Thyroid gland (tissue), 4 donors: ENCODE data around the gene KIF11.

ENCODE experiments used
- CTCF ChIP-seq, 6 experiments: fragments of 200-600 bp in 3 of 6; fragments of 450-650 bp in 3 of 6; sonication (generic) in 3 of 6; IDR thresholded peaks; one replicate each; pipeline ENCODE4 v1.5.1; 2016 to 2019; ENCODE audit warnings: antibody characterized with exemption in 6 of 6, mild to moderate bottlenecking in 2 of 6, inconsistent platforms in 1 of 6, moderate library complexity in 1 of 6
- POLR2A ChIP-seq, 2 donors: fragments of 450-650 bp; IDR thresholded peaks; one replicate each; pipeline ENCODE4 v1.6.1; 2017; ENCODE audit warnings: antibody characterized with exemption in 2 of 2, mild to moderate bottlenecking in 2 of 2, moderate library complexity in 1 of 2

- no peak for TF ChIP-seq CTCF (IDR thresholded peaks at IDR 0.05)
- TF ChIP-seq POLR2A (IDR thresholded peaks at IDR 0.05): no peak
These were observed 37.0 kb downstream of the KIF11 start for GRCh38 chr10:92629945-92630344.
